GM19193 (cell line): ENCODE results near the gene IMMP2L.

Experiments used
- POLR2A ChIP-seq: IDR thresholded peaks from 4 replicates; pipeline ENCODE4 v1.6.1; 2011; ENCODE audit not compliant: insufficient read depth, insufficient read length; ENCODE audit errors: extremely low read depth

Gene IMMP2L

DNA sequence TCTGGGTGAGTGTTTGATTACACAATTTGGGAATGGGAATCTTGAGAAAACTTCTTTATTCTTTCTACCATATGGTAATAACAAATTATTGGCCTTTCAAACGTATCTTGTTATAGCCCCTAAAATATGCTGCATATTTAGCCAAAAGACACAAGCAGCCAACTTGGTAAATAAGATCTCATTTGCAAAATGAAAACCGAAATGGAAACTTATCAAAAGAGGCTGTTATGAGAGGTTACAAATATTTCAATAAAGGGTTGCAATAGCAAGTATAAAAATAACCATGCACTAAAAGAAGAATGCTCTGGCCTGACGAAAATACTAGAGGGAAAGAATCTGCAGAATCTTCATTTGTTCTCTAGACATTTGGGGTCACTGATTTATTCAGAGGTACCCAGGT lies 730.9 kb downstream of the IMMP2L start:
- TF ChIP-seq POLR2A: no peak

DNA sequence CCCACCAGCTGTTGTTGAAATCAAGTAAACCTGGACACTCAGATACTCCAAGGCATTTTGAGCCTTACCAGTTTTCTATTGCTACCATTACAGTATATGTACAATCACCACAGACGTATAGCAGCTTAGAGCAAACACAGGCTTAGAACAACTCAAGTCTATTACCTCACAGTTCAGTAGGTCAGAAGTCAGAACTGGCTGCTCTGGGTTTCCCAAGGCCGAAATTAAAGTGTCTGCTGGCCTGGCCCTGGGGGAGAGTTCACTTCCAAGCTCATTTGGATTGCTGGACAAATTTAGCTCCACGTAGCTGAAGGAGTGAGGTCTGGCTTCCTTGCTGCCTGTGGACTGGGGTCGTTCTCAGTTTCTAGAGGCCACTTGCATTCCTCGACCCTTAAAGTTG lies 731.5 kb downstream of the IMMP2L start:
- no peak for TF ChIP-seq POLR2A

DNA sequence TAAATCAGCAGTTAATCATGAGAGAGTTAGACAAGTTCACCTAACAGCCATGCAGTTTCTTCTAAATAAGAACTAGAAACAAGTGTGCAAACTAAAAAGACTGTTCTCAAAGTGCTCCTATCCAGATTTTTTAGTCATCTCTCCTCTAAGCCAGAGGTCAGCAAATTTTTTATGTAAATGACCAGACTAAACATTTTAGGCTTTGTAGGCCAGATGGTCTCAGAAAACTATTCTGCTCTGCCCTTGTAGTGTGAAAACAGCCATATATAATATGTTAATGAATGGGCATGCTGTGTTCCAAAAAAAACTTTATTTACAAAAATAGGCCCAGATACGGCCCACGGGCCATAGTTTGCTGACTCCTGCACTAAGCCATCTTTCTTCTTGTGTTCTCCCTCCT lies 734.4 kb downstream of the IMMP2L start:
- no peak for TF ChIP-seq POLR2A

DNA sequence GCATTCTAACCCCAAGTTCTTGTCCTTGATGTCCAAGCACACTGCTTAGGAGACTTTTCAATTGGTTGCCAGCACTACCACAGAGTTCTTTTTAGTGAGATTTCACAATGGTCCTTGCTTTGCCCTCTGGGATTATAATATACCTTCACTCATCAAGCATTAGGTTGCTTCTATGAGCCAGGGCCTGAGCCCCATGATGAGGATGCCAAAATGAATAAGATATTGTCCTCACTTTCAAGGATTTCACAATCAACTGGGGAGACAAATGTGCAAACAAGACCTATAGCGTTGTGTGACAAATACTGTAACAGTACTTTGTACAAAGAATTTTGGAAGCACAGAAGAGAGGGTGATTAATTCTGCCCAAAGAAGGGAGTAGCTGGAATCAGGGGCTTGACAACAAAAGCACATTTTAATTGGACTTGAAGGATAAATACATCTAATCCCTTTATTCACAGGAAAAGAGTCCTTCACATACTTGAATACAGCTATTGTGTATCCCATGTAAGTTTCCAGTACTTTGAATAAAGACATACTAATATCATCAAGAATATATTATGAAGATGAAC lies 734.9 kb downstream of the IMMP2L start:
- TF ChIP-seq POLR2A: no peak

DNA sequence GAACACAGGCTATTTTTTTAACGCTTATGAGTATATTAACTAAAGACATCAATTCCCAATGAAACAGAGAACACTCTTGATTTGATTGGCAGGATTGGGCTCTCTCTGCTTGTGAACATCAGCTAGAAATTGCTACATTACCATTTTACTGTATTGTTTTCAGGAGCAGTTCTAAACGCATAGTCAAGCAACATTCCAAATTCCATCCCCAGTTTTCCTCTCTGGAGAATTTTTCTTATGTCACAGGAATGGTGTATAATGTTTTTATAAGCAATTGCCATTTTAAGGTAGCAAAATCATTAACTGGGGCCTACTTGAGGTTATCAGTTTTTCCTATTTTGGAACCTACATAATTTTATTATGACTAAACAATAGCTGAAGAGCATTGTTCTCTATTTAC lies 748.3 kb downstream of the IMMP2L start:
- no peak for TF ChIP-seq POLR2A

DNA sequence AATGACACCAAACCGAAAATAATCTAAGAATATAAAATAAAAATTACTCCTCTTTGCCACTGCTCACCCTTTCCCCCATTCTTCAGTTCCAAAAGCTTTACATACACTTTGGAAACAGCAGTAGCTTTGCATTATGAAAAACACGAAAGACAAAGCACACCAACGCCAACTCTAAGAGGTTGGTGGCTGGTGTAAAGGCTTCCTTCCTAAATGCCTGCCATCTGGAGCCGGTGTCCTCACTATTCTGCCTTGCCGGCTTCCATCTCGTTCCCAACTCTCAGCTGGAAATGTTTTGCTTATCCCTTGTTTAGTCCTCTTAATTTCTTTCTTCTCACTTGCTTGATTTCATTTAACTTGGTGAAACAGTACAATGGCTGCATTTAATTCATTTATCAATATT lies 752.5 kb downstream of the IMMP2L start:
- TF ChIP-seq POLR2A: no peak

DNA sequence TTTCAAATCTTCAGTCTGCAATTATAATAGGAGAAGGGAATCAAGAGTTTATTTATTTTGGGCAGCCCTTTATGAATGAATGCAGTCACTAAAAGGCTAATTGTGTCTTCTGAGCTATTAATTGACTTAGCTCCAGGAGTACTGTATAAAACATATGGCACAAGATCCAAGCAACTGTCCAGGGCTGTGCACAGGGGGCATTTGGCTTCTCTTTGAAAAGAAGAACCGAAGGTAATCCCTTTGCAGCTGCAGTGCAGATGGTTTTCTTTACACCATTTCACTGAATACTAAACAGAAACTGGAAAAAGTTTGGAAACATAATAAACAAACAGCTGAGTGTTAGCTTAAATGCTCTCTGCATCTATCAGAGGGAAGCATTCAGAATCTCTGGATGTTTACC lies 753.9 kb downstream of the IMMP2L start:
- TF ChIP-seq POLR2A: no peak

DNA sequence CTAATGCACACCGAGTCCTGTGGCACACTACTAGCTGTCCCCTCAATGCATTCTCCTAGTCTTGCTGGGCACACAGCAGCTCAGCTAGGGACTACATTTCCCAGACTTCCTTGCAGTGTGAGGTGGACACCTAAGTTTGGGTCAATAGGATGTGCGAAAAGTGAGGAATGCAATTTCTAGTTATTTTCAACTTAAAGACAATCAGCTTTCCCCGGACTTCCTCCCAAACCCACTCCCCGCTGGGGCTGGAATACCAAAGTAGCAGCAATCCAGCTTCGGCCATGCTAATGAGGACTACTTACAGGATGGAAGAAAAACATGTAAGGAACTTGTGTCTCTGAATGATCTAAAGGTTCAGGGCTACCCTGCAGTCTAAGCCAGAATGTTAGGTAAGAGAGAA lies 757.8 kb downstream of the IMMP2L start:
- no peak for TF ChIP-seq POLR2A

DNA sequence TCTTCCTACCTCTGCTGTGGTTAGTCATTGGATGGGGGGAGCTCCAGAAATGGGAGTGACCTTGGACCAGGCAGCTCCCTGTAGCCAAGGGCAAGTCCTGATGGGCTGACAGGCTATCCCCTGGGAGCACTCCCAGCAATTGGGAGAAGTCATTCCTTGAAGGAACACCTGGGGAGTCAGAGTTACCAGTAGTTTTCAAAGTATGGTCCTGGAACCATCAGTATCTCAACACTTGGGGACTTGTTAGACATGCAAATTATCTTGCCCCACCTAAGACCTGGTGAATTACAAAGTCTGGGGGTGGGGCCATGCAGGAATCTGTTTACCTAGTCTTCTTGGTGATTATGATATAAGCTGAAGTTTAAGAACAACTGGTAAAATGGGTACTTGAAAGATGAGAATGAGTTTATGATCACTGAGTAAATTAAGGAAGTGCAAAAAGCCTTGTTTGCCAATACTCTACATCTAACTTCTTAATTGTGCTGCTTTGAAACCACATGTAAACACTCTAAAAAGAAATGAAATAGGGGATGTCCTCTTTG lies 758.6 kb downstream of the IMMP2L start:
- TF ChIP-seq POLR2A: no peak

DNA sequence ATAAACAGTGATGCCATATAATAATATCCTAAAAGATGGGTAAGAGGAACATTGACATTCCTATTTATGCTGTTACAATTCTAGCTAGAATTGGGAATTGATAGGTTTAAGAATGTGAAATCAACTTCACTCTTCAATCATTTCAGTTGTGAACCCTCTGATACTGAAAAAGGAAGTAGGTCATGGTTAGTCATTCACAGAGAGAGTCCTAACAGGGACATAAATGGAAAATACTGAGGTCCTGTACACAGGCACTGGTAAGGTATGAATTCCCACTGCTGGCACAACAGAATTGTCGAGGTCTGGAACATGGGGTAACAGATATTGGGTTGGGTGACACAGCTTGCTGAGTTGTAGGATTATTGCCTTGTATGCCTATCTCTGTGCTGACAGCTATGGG lies 760.8 kb downstream of the IMMP2L start:
- TF ChIP-seq POLR2A: no peak

DNA sequence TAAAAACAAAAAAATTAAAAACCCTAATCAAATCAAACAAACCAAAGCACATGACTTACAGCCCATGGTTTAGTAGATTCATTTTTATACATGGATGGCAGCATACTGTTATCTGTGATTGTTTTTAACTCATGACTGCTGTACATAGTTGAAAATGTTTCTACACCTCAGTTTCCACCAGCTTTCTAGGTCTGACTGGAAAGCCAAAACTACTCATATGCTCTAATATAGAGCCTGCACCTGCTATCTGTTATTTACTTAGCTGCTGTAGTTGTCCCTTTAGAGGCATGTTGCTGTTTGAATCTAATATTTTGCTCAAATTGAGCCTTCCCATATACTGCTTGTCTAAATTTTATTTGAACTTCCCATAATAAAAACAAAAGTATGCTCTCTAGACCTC lies 761.3 kb downstream of the IMMP2L start:
- no peak for TF ChIP-seq POLR2A

DNA sequence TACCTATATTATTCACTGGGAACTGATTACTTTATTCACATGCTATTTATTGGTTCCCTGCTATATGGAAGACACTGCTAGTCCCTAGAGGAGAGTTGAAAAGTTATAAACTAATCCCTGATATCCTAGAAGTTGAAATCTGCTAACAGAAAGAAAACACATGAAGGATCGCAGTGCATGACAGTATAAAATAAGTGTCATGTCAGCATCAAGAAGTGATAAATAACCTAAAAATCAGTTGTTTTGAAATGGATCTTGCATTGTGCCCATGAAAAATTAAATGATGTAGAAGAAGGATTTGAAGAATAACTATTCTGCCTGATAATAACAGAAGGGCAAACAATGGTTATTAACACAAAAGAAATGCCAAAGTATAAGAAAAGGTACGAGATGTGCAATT lies 764.6 kb downstream of the IMMP2L start:
- no peak for TF ChIP-seq POLR2A

DNA sequence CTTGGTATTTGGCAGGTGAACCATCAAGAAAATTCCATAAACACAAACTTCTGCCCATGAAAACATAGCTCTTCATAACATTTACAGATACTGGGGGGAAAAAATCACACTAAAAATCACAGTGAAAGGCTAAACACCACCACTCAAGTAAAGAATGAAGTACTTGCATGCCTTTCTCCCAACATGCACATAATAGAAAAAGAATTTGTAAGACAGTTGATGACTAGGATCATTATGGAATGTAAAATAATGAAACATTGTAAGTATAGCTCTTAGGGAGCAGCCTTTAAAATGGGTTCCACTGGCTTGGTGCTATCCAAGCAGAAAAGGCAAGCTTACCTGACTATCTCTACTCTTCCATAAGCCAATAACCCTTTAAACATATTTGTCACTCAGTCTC lies 771.3 kb downstream of the IMMP2L start:
- TF ChIP-seq POLR2A: no peak

DNA sequence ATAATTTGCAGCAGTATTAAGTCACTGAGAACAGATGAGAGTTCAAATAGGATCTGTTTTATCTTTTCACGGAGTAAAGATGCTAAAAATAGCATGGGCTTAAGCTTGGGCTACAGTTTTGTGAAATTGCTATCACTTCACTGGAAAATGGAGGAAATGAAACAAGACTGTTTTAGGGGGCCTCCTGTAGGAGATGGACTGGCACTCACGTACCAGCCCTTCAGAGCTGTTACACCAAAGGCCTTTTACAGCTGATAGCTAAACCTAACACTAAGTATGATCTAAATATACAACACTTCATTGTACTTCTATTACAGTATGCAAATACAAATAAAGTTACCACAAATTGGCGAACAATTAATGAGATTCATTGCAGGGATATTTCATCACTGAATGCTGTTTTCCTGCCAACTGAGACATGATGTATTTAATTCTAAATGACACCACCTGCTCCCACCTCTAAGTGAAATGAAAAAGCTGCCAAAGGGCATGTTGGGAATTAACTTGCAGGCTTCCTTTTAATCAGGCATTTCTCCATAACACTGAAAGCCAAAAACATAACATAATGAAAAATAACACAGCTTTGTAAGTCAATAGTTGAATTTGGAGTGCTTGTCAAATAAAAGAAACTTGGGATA lies 775.8 kb downstream of the IMMP2L start:
- no peak for TF ChIP-seq POLR2A

DNA sequence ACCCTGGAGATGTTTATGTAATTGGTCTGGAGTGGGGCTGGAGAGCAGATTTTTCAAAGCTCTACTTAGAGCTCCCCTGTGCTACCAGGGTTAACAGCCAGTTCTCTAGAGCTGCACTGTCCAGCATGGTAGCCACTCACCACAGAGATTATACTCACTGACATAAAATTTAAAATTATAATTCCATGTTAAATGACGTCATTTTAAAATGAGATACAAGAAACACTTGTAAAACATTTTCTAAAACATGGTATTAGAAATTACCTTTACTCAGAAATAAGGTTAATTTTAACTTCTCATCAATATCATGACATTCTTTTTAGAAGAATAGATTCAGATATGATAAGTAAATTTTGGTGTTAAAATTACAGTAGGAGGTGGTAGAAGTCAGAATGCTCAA lies 777.5 kb downstream of the IMMP2L start:
- TF ChIP-seq POLR2A: no peak

DNA sequence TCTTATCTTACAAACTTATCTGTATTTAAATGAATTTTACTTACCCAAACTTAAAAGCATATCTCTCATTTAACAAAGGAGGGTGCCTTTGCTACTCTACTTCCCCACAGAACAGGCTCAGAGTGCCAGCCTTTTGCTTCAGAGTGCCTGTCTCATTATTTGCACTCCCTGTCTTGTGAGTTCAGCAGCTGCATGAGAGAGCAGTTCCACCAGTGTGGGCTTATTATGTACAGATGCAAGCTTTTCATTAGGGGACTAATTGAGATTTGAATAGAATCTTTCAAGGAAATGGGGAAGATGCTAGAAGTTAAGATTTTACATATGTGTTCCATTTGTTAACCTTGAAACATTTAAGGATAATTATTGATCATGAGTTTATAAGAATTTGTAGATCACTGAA lies 781.6 kb downstream of the IMMP2L start:
- TF ChIP-seq POLR2A: no peak

DNA sequence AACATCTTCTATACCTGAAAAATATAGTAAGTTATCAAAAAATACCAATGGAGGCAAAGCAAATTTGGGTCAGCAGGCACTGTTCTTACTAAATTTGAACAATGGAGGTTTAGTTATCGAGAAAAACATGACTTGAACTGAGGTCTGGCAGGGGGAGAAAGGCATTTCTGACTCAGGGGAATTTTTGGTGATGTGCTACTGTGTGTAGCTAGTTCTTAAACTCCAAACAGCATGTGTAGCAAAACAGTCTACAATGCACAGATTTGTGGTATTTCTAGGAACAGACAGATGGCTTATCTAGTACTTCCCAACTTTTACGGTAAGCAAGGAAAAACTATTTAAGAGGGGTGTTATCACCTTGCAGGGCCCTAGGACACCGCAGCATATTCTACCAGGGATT lies 783.0 kb downstream of the IMMP2L start:
- no peak for TF ChIP-seq POLR2A
